ENCODE data around the gene KREMEN2.

DNA sequence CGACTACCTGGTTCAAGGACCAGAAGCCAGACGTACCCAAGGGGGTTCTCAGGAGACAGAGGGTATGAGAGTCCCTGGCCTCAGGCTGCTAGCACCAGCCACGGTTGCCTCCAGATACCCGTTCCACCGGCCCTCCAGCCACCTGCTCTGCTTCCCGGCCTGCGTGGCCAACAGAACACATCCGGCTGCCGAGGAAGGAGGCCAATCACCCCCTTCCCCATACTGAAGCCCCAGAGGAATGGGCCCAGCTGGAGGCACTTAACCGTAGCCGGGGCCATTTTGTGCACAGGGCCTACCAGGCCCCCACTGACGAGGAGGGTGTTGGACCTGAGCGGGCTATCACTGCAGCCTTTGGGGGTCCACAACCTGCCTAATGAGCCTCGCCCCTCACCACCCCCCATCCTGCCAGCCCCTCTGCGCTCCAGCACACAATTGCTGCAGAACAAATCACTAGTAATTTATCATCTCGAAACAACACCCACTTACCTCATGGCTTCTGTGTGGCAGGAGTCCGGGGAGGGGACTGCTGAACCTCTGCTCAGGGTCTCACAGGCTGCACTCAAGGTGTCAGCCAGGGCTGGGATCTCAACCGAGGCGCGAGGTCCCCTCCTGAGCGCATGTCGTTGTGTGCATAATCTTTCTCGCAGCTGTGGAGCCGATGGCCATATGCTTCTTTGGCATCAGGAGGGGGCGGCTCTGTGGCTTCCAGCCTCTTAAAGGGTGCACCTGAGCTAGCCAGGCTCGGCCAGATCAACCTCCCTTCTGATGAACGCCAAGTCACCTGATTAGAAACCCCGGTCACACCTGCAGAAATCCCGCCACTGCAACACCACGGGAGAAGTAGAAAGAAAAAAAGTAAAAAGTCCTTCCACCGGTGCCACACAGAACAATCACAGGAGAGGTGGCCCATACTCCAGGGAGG lies 10.1 kb upstream of the KREMEN2 start:
- TF ChIP-seq POLR2AphosphoS5 (IDR thresholded peaks at IDR 0.05; ENCODE audit: low read depth, low read length) (no peak), TAF1 (IDR thresholded peaks at IDR 0.05; ENCODE audit: low read depth, low read length) (no peak)

Data from GM12891 (cell line).